ENCODE results near the gene ADAMTS6. TPM values are rescaled to one million over a fixed set of nuclear protein-coding genes. Genes with fewer than 3 reads are reported as not detected.

ADAMTS6 gene
- total RNA-seq, 6 donors from 2014 or later: 2.2 to 19.4 (median 6.5) TPM

DNA sequence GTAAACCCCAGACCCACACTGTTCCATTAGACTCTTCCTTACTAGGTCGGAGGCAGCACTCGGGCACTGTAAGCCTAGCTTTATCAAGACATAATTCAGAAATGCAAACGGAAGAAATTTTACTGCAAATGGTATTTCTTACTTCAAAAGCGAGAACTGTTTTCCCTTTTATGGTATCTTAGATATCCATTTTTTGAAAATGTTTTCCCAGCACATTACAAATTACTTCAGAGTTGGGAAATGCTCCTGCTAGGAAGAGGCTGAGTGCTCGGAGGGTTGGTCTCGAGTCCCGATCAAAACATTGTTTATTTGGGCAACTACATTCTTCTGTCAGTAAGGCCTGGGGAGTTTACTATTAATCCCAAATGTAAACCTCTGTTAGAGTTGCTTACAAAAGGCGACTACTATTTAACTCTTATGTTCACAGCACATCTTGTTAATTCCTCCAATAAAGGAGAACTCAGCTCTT is 380.1 kb downstream of the ADAMTS6 start:
- DNase-seq (no peak), ATAC-seq (ENCODE audit: low FRiP score in 2 of 2) (no peak)
- H3K27ac ChIP-seq: peak overlapping the region in 1 of 4 donors; percentile 91
- H3K27me3 ChIP-seq: no peaks in the 10 kb centered on the region
- H3K36me3 ChIP-seq: no peaks in the 10 kb centered on the region
- no peaks in the 10 kb centered on the region for H3K9me3 ChIP-seq
- WGBS, 2 donors: 77 to 83% methylated on average over 8 of the region's 8 CpGs
- no peak overlapping the region for H3K4me3 ChIP-seq
- TF ChIP-seq EP300 (IDR thresholded peaks at IDR 0.05) (no peak), POLR2A (IDR thresholded peaks at IDR 0.05) (no peak), CTCF (IDR thresholded peaks at IDR 0.05) (no peak), POLR2AphosphoS5 (IDR thresholded peaks at IDR 0.05) (no peak)
- H3K4me1 ChIP-seq: peaks cover 5 to 20% (median 8%) of the 10 kb centered on the region in 4 donors

- TF ChIP-seq POLR2AphosphoS5 (IDR thresholded peaks at IDR 0.05) (no peak), CTCF (IDR thresholded peaks at IDR 0.05) (peak in 5 of 6 experiments; percentile 30 to 65 (median 50))
- no peak overlapping the region for H3K4me3 ChIP-seq
- DNase-seq: peak in 1 of 2 donors; percentile 62
- H3K9me3 ChIP-seq: no peaks in the 10 kb centered on the region
- ATAC-seq (ENCODE audit: low FRiP score in 2 of 2): peak; percentile 56 to 60
- no peaks in the 10 kb centered on the region for H3K36me3 ChIP-seq
- 55 to 64% methylated on average over 9 of the region's 9 CpGs for WGBS, 2 donors
- H3K4me1 ChIP-seq: peaks cover 5 to 20% (median 8%) of the 10 kb centered on the region in 4 donors
- no peaks in the 10 kb centered on the region for H3K27me3 ChIP-seq
- H3K27ac ChIP-seq: no peak overlapping the region
Measured at GRCh38 chr5:65100911-65101631, 380.6 kb downstream of the ADAMTS6 start.

Small RNAs within 50 kb of the gene (small RNA-seq; reads per million reads assigned to genes)
- 0 reads per million in 4 donors for gene RF00019

Other genes with a start within 250 kb of the ADAMTS6 start
- gene CENPK, start 81.2 kb upstream of the ADAMTS6 start, total RNA-seq: 10 to 100 TPM in 1 of 6 donors, 1 to 10 TPM in 4, not detected in 1; 2.3 to 23.0 (median 4.3) TPM
- gene PPWD1, start 81.4 kb upstream of the ADAMTS6 start, total RNA-seq: 10 to 100 TPM; 29.0 to 87.9 (median 35.5) TPM
- gene TRIM23, start 142.4 kb upstream of the ADAMTS6 start, total RNA-seq: 10 to 100 TPM in 5 of 6 donors, 1 to 10 TPM in 1; 9.4 to 20.5 (median 15.0) TPM
- gene SHLD3, start 143.1 kb upstream of the ADAMTS6 start, total RNA-seq: 1 to 10 TPM in 5 of 6 donors, under 1 TPM in 1; 0.67 to 6.4 (median 3.4) TPM
- 10 to 100 TPM; 16.1 to 27.4 (median 21.8) TPM for gene TRAPPC13, start 143.1 kb upstream of the ADAMTS6 start, total RNA-seq
- 1 to 10 TPM; 5.2 to 9.8 (median 8.0) TPM for gene SGTB, start 240.2 kb upstream of the ADAMTS6 start, total RNA-seq
- 10 to 100 TPM in 4 of 6 donors, 1 to 10 TPM in 2; 4.2 to 20.8 (median 13.1) TPM for gene NLN, start 240.3 kb upstream of the ADAMTS6 start, total RNA-seq

All from upper lobe of left lung (tissue), 6 donors.